Measurements from ENCODE around the gene RNF208. TPM values are rescaled to one million over a fixed set of nuclear protein-coding genes. Genes with fewer than 3 reads are reported as not detected.
A peak's percentile ranks its signal among the peaks of the same experiment; 100 is the strongest.

The RNF208 gene
- total RNA-seq, 1 donor from 2014 or later = not detected

DNA sequence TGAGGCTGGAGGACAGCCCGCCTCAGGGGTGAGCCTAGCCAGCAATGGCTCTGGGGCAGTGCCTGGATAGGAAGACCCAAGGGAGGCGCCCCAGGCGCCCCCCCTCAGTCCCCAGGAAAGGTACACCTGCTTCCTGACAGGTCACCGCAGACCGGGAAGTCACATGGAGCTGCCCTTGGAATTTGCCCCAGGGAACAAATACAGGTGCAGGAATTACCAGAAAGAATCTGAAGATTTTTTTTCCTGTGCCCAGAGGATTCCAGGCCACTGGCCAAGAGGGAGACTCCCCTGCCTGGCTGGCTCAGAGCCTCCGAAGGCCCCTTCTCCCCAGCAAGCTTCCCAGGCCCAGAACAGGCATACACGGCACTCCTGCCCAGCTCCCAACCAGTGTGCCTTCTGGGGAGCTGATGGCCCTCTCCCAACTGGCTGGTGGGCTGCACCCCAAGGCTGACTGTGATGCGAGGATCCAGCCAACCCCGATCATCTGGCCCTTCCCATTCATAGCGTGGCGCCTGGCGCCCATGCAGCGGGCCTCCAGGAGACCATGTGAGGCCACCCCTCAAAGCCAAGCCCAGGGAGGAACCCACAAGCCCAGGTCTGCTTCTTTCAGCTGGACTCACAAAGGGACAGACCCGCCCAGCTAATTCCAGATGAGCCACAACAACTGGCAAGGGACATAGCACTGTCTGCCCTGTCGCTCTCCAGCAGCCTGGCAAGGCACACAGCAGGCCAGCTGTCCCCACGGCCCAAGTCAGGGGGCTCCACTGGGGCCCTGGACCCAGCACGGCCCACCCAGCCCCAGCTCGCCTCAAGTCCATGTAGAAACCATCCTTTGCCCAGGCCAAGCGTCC is 23.8 kb downstream of the RNF208 start:
- no peaks in the 10 kb centered on the region for H3K27me3 ChIP-seq (ENCODE audit: control insufficient read depth, insufficient read depth, low read length)
- TF ChIP-seq, protein P1, sequence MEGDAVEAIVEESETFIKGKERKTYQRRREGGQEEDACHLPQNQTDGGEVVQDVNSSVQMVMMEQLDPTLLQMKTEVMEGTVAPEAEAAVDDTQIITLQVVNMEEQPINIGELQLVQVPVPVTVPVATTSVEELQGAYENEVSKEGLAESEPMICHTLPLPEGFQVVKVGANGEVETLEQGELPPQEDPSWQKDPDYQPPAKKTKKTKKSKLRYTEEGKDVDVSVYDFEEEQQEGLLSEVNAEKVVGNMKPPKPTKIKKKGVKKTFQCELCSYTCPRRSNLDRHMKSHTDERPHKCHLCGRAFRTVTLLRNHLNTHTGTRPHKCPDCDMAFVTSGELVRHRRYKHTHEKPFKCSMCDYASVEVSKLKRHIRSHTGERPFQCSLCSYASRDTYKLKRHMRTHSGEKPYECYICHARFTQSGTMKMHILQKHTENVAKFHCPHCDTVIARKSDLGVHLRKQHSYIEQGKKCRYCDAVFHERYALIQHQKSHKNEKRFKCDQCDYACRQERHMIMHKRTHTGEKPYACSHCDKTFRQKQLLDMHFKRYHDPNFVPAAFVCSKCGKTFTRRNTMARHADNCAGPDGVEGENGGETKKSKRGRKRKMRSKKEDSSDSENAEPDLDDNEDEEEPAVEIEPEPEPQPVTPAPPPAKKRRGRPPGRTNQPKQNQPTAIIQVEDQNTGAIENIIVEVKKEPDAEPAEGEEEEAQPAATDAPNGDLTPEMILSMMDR (IDR thresholded peaks at IDR 0.05; ENCODE audit: insufficient read depth, low read length, severe bottlenecking) = no peak
- FAIRE-seq (peak; percentile 32), DNase-seq (ENCODE audit: low read depth) (peak; percentile 30)
- no peak overlapping the region for H3K4me3 ChIP-seq (ENCODE audit: low read depth, low read length)
- H3K36me3 ChIP-seq (ENCODE audit: control insufficient read depth, insufficient read depth, low read length) = no peaks in the 10 kb centered on the region

DNA sequence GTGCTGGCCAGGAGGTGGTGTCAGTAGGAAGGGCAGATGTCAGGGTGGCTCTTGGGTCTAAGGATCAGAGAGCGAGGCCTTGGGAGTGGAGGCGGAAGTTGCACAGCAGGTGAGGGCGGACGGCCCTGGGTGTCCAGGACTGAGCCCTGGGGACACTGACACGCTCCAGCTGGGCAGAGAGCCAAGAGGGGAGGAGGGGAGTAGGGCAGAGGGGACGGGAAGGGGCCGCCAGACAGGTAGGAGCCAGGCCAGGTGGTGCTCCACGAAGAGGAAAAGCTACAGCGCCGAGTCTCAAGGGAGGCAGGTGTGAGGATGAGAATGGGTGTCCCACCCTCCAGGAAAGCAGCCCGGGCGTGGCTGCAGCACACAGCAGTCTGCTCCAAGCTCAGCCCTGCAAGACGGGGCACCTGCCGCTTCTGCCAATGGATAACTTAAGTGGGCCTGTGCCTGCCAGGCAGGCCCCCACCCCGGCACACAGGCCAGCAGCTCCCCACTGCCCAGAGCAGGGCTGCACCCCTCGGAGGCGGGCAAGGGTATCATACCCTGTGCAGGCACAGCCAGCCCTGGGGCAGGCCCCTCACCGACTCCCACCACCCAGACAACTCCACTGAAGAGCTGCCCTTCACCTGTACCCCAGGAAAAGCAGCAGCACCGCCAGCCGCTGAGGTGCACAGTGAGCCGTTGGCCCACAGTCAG is 26.4 kb downstream of the RNF208 start:
- no peak overlapping the region for H3K4me3 ChIP-seq (ENCODE audit: low read depth, low read length)
- TF ChIP-seq, protein P1 (IDR thresholded peaks at IDR 0.05; ENCODE audit: insufficient read depth, low read length, severe bottlenecking) = no peak
- H3K27me3 ChIP-seq (ENCODE audit: control insufficient read depth, insufficient read depth, low read length) = no peaks in the 10 kb centered on the region
- peaks cover 5% of the 10 kb centered on the region for H3K36me3 ChIP-seq (ENCODE audit: control insufficient read depth, insufficient read depth, low read length)
- FAIRE-seq = no peak
- no peak for DNase-seq (ENCODE audit: low read depth)

DNA sequence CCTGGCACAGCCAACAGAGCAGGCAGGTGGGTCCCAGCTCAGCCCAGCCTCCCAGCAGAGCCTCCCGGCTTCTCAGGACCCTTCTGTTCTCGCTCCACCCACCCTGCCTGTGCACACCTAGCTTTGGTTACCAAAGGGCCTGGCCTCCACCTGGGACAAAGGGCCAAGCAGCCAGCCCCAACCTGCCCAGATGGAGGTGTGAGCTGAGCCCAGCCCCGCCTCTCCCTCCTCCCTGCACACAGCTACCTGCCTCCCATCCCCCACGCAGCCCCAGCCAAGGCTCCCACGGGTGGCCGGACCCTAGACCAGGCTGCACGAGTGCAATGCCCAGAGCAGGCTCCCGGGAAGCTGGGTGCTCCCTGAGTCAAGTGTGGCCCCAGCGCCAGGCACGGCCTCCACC is 27.1 kb downstream of the RNF208 start:
- Histone ChIP-seq H3K27me3 (ENCODE audit: control insufficient read depth, insufficient read depth, low read length) (no peaks in the 10 kb centered on the region), H3K4me3 (ENCODE audit: low read depth, low read length) (no peak overlapping the region)
- FAIRE-seq = no peak

DNA sequence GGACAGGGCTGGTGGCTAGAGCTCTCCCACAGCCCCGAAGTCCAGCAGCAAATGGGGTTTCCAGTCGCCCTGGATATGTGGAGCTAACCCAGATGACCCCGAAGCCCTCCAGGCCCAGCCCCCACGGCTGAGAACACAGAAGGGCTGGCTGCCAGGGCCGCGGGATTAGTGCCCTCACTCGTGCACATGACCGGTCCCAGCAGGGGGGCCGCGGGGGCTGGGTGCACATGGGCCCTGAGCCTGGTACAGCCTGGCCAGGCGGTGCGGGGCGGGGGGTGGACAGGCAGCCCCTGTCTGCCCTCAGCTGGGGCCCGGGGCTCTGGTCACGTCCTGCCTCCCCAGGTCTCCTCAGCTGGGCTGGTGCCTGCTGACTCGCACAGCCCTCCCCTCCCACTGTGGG is 27.7 kb downstream of the RNF208 start:
- DNase-seq (ENCODE audit: low read depth) (no peak), FAIRE-seq (no peak)
- H3K27me3 ChIP-seq (ENCODE audit: control insufficient read depth, insufficient read depth, low read length) = no peaks in the 10 kb centered on the region
- no peak overlapping the region for H3K4me3 ChIP-seq (ENCODE audit: low read depth, low read length)
- H3K36me3 ChIP-seq (ENCODE audit: control insufficient read depth, insufficient read depth, low read length) = peaks cover 13% of the 10 kb centered on the region
- TF ChIP-seq, protein P1 (IDR thresholded peaks at IDR 0.05; ENCODE audit: insufficient read depth, low read length, severe bottlenecking) = no peak

More for the DNA sequence above, 27.1 kb downstream of the RNF208 start:
- TF ChIP-seq, protein P1 (IDR thresholded peaks at IDR 0.05; ENCODE audit: insufficient read depth, low read length, severe bottlenecking) = no peak
- H3K36me3 ChIP-seq (ENCODE audit: control insufficient read depth, insufficient read depth, low read length) = peaks cover 9% of the 10 kb centered on the region
- DNase-seq (ENCODE audit: low read depth) = peak; percentile 26

DNA sequence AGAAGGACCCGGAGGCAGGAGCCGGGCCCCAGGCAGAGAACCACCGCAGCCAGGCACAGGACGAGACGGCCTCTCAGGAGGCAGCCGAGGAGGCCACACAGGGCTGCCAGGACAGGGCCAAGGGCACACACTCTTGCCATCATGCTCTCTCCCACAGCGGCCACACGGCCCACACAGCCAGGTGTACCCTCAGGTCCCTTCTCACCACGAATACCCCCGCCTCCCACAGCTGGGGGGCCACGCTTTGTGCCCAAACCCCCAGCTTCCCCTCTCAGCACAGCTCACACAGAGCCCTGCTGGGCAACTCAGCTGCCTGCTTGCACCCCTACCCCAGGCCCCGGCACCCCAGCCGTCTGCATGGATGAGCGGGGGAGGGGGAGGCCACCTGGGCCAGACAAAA is 28.3 kb downstream of the RNF208 start:
- Histone ChIP-seq H3K36me3 (ENCODE audit: control insufficient read depth, insufficient read depth, low read length) (peaks cover 13% of the 10 kb centered on the region), H3K4me3 (ENCODE audit: low read depth, low read length) (no peak overlapping the region), H3K27me3 (ENCODE audit: control insufficient read depth, insufficient read depth, low read length) (no peaks in the 10 kb centered on the region)
- no peak for DNase-seq (ENCODE audit: low read depth)
- TF ChIP-seq, protein P1 (IDR thresholded peaks at IDR 0.05; ENCODE audit: insufficient read depth, low read length, severe bottlenecking) = no peak
- FAIRE-seq = no peak
